CD4-positive, alpha-beta T cell treated with Interleukin-4 for 1 hour (primary cell): ENCODE results near the gene SAMD13.

ENCODE experiments used
- DNase-seq, 2 donors: peaks; one replicate each; pipeline ENCODE4 v3.0.0-alpha.2; 2020 to 2022

The SAMD13 gene

DNA sequence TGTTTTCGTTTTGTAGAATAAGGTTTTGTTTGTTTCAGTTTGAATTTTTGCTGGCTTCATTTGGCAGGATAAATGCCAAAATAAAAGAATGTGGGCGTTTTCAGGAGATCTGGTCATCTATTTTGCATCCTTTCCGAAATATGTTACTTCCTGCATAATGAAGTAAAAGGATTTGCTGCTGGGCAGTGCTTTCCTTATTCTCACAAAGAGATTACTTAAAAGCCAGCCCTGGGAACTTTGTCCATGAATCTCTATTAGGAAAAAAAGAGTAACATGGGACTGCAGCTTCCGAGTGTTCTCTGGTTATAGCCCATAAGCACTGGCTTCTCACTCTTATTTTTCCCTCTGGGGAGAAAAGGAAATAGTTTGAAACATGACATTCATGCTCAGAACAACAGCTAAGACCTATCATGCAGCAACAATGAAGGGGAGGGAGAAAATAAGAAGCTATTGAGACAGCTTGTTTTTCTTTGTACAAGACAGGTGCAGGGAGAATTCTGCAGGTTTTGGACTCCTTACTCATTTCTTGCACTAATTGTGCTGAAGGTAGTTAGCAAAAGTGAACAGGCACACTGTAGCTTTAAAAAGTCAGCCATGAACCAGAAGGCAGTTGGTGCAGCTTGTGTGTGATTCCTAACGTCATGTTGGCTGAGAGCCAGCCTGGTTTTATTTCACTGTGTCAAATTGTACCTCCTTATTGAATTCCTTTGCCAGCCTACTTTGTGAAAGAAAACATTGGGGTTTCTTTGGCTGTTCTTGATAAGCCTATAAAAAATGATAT lies at the start of gene SAMD13:
SAMD13 (plus strand) TSS at position 705 of the 781 bp plus-strand sequence. CDS start 1,527 bp downstream, outside the sequence.
- peak; percentile 45 to 51 for DNase-seq

GRCh38 chr1:84253036-84253435 lies 48.5 kb upstream of the SAMD13 start:
- no peak for DNase-seq

DNA sequence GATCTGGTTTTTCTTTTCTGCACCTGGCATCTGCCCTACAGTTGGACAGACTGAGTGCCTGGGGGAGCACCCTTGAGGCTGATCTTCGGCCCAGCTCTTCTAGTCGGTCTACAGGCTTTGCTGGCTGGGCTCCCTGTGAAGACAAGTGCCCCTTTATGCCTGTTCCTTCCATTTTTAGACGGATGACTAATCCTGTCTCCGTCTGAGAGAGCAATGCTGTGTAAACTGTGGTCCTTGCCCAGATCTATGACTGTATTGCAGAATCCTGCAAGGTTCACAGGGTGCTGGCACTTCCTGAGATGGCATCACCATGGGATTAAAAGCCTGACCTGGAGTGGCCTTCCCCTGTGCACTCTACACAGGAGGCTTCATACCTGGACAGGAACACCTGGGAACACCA lies 47.6 kb upstream of the SAMD13 start:
- DNase-seq, result no peak

GRCh38 chr1:84254703-84255238 lies 46.7 kb upstream of the SAMD13 start:
- DNase-seq, result no peak

GRCh38 chr1:84255582-84255981 lies 45.9 kb upstream of the SAMD13 start:
- DNase-seq, result no peak

- no peak for DNase-seq
These were observed 43.9 kb upstream of the SAMD13 start for GRCh38 chr1:84257617-84258016.

DNA sequence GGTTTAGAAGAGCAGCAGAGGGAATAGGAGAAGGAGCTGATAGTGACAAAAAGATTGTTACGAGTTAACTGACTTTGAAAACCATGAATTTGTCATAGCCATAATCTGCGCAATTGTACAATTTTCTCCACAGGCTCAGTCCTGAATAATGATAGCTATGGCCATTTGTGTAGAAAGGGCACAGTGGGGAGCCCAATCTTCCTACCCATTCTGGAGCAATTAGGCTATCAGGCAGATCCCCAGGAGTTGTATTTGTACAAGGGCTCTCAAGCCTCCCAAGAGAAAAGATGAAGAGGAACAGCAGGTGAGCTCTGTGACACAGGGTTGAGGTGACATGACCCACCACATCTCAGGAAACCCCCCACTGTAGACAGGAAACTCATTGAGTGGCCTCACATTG lies 42.1 kb upstream of the SAMD13 start:
- no peak for DNase-seq

DNA sequence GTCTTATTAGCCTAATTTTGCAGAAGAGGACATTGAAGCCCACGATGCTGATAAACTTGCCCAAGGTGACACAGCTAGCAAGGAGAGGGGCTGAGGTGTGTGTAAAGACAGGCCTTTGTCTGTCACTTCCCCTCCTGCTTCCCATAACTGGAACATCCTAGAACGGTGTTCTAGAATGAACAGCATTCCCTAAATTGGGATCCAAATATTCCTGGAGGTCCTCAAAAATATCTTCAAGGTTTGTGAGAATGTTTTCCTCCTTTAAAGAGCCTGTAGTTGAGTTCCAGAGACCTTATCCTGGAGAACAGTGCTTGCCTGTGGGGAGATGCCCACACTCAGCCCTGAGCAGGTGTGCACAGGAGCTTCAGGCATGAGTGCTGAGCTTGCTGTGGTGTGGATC lies 41.5 kb upstream of the SAMD13 start:
- DNase-seq, result no peak

- no peak for DNase-seq
These were observed 40.5 kb upstream of the SAMD13 start for GRCh38 chr1:84260852-84261518.

DNA sequence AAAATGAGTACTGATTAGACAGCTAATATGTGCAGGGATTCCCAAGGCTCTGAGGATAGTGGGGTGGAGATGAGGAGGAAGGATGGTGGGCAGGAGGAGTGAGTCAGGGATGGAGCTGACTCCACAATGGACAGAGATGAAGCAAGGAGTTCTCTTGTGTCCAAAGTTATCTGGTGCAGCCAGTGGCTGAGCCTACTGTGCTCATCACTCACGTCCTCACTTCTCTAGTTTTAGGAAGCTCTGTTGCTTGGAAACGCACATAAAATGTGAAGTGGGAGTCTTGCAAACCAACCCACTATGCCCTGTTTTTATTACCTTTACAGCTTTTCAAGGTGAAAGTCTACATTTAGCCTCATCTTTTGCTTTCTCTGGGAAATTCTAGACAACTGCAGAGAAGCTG lies 36.5 kb upstream of the SAMD13 start:
- no peak for DNase-seq

- DNase-seq, result no peak
These were observed 35.6 kb upstream of the SAMD13 start for GRCh38 chr1:84265867-84266266.

- no peak for DNase-seq
These were observed 34.8 kb upstream of the SAMD13 start for GRCh38 chr1:84266748-84267147.

GRCh38 chr1:84267476-84267875 lies 34.0 kb upstream of the SAMD13 start:
- no peak for DNase-seq

GRCh38 chr1:84268346-84268745 lies 33.2 kb upstream of the SAMD13 start:
- DNase-seq, result no peak

DNA sequence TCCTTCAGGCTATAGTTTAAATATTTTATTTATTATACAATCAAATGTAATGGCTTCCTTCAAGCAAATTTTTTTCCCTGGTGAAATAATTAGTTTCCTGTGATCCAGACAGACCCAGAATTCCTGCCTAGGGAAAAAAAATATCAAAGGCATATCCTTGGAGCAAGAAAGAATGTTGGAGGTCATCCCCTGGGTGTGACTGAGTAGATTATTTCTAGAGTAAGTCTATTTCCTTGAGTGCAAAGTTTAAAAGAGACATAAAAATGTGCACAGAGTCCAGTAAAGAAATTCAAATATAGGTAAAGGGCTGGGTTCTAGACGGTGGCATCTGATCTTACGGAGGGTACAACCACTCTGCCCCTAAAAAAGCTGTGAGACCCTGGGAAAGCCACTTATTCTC lies 32.2 kb upstream of the SAMD13 start:
- DNase-seq, result no peak

DNA sequence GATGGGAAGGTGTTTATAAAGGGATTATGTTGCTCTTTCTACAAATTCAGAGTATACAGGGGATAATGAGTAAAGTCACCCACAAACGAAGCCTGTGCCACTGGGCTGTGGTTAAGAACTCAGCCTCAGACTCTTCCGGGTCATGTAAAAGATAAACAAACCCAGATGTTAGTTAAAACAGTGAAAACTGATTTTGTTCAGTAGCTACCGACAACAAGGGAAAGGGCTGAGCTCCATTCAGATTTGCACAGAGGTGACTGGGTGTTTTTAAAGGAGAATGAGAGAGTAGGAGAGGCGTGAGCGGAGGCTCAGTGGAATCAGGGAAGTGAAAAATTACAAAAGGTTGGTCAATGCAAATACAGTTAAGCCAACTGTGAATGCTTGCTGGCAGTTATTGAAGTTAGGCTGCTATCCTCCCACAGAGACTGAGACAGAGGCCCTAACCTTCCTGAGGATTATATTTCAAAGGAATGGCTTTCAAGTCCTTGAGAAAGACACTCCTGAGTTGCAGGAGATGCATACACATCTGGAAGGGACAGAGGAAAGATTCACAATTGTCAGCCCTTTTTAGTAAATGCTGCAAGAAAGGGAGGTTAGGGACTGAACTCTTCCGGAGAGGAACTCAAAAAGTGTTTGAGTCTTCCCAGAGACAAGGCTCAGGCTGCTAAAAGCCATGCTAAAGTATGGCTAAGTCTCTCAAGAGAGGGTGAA lies 29.9 kb upstream of the SAMD13 start:
- DNase-seq, result peak in 1 of 2 donors; percentile 12

DNA sequence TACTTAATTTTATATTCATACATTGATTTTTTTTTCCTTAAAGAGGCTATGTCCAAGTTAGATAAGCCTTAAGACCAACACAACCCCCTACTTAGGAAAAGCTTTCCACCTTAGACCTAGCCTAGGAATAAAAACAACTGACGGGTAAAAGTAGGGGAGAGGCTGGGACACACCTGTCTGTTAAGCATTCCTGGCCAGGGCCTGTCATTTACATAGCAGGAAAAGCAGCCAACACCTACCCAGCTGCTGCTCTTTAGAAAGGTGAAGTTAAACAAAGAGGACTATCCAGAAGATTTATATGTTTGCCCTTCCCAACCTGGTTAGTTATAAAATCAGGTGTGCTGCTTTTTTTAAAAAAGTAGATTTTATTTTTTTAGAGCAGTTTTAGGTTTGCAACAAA lies 29.1 kb upstream of the SAMD13 start:
- DNase-seq, result no peak

DNA sequence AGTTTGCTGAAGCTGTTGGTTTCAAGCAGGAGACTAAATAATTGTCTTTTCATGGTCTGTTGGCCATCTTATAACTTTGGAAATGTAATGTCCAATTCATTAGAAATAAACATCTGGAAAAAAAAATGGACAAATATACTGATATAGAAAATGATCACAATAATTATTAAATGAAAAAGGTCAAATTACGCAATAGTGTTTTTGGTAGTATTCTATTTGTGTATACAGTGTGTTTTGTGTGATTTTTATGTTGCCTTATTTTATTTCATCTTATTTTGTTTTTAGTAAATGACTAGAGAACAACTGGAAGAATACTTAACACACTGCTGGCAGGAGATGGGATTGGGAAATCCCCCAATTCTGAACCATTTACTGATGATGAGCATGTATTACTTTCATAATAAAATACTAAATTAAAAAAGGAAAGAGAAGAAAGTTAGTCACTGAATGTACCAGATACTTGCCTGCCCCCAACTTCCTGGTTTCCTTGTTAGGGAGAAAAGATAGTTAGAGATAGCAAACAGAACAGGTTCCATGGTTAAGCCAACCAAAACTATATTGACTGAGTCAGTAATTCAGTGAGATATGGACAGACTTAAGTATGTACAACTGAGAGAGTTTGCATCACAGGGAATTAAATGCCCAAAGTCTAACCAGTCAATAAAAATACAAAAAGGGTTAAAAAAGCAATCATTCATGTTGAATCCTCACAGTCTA lies 24.0 kb upstream of the SAMD13 start:
- DNase-seq, result no peak

GRCh38 chr1:84278905-84279304 lies 22.6 kb upstream of the SAMD13 start:
- DNase-seq, result no peak

- no peak for DNase-seq
These were observed 20.6 kb upstream of the SAMD13 start for GRCh38 chr1:84280912-84281311.

GRCh38 chr1:84282780-84283333 lies 18.7 kb upstream of the SAMD13 start:
- DNase-seq, result no peak

- DNase-seq, result no peak
These were observed 18.1 kb upstream of the SAMD13 start for GRCh38 chr1:84283381-84283780.

DNA sequence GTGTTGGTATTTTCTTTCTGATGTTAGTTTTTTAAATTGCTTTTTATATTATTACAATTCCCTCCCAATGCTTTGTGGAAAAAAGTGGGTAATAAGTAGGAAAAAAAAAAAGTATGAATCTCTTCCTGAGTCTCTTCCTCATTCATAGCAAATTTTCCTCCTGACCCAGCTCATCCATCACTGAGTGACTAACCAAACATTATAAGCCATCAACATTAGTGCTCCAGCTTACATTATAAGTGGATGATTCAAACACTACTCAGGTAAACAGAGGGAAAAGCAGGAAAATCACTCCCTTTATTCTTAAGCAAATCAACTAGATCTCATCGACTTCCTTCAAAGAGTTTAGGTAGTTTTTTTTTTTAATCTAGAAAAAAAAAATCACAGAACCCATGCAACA lies 15.4 kb upstream of the SAMD13 start:
- no peak for DNase-seq
